ENCODE data around the gene BARHL2.

Gene BARHL2

GRCh38 chr1:90708826-90709225, 8.3 kb downstream of the BARHL2 start:
- no peak for DNase-seq

GRCh38 chr1:90708236-90708786, 8.8 kb downstream of the BARHL2 start:
- DNase-seq = no peak

GRCh38 chr1:90707363-90707710, 9.8 kb downstream of the BARHL2 start:
- no peak for DNase-seq

- DNase-seq = no peak
These were observed 10.4 kb downstream of the BARHL2 start for GRCh38 chr1:90706437-90707362.

GRCh38 chr1:90705956-90706355, 11.1 kb downstream of the BARHL2 start:
- no peak for DNase-seq

- DNase-seq = no peak
These were observed 12.3 kb downstream of the BARHL2 start for GRCh38 chr1:90704817-90705216.

GRCh38 chr1:90694846-90695245, 22.3 kb downstream of the BARHL2 start:
- DNase-seq = no peak

- no peak for DNase-seq
These were observed 29.4 kb downstream of the BARHL2 start for GRCh38 chr1:90687747-90688146.

GRCh38 chr1:90675161-90675847, 41.8 kb downstream of the BARHL2 start:
- DNase-seq = no peak

GRCh38 chr1:90671741-90672140, 45.4 kb downstream of the BARHL2 start:
- no peak for DNase-seq

- DNase-seq = no peak
These were observed 45.9 kb downstream of the BARHL2 start for GRCh38 chr1:90671251-90671650.

Data from NCI-H187 (cell line).